ENCODE measurements around the gene NFIA.

The NFIA gene

GRCh38 chr1:61299463-61299862 lies 217.1 kb downstream of the NFIA start:
- DNase-seq (ENCODE audit: low spot score) = no peak

DNA sequence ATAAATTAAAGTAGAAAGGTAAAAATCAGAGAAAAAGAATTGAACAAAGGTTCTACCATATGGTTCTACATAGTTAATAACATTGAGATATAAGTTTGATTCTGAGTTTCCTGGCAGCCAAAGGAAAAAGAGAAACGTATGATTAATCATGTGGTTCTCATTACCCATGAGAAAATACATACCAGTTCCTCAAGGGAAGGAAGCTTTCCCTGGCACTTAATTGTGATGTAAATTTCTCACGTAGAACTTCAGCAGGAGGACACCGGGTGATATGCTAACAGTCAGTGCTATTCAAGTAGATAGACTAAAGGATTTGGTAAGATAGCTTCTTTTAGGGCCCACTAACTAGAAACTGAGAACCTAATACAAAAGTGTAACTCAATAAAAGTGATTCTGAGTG lies 218.5 kb downstream of the NFIA start:
- no peak for DNase-seq (ENCODE audit: low spot score)

DNA sequence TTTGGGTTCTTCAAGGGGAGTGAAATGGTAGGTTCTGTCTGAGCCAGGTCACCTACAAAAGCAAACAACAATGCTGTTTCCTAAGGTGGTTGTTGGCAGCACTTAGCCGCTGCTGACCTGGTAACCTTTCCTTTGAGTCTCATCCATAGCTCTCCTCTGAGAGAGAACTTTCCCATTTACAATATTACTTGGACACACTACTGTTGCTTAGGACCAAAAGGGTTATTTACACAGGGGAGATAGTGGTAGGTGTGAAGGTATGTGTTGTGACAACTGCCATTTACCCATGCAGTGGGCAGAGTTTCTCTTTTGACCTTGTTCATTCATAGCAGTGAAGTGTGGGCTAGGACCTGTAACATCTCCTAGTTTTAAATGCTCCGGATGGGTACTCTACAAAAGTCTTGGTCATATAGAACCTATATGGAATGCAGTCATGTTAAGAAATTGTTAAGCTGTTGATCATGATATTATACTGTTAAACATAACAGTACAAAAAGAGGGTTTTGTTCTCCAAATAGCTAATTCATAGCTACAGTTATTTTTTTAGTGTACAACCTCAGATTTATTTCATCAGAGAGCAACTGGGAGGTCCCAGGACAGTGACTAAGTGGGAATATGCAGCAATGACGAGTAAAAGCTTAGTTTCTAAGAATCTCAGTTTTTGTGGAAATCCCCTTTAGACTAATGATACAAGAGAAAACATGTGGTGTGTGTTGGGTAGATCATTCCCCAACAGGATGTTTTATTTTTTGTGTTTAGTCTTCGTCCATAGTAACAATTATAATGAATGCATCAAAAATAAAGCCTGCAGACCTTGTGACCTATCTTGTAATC lies 219.7 kb downstream of the NFIA start:
- DNase-seq (ENCODE audit: low spot score) = no peak

- DNase-seq (ENCODE audit: low spot score) = no peak
Measured at GRCh38 chr1:61307422-61308142, 225.2 kb downstream of the NFIA start.

- DNase-seq (ENCODE audit: low spot score) = no peak
Measured at GRCh38 chr1:61310057-61310456, 227.7 kb downstream of the NFIA start.

DNA sequence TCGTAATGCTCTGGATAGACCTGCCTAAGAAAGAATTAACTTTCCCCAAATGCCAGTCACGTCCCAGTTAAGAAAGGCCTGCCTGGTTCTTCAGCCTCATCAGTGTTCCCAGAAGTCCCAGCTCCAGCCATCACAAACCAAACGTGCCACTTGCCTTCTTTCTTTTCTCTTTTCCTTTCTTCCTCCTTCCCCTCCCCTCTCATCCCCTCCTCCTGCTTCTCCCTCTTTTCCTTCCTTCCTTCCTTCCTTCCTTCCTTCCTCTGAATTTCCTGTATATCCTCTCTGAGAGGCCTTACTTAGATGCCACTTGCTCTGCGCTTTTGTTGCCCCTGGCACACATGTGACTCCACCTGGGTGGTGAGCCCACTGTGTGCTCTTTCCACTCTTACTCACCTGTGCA lies 228.2 kb downstream of the NFIA start:
- no peak for DNase-seq (ENCODE audit: low spot score)

- DNase-seq (ENCODE audit: low spot score) = no peak
Measured at GRCh38 chr1:61313906-61314422, 231.6 kb downstream of the NFIA start.

- no peak for DNase-seq (ENCODE audit: low spot score)
Measured at GRCh38 chr1:61315011-61315410, 232.7 kb downstream of the NFIA start.

DNA sequence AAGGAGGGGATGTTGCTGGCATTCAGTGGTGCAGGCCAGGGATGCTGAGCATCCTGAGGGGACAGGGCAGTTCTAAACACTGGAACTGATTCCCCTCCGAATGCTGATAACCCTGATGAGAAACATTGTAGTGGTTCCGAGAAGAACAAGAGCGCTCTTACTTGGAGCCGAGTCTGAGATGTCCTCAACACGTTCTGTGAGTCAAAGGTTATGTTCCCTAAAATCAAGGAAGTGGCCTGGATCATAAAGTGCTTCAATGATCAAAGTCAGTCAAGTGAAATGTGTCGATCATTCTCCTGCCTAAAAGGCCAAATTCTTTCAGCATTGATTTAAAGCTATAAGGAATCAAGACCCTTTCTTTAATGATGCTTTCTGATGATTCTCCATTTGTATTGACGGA lies 234.1 kb downstream of the NFIA start:
- DNase-seq (ENCODE audit: low spot score) = no peak

DNA sequence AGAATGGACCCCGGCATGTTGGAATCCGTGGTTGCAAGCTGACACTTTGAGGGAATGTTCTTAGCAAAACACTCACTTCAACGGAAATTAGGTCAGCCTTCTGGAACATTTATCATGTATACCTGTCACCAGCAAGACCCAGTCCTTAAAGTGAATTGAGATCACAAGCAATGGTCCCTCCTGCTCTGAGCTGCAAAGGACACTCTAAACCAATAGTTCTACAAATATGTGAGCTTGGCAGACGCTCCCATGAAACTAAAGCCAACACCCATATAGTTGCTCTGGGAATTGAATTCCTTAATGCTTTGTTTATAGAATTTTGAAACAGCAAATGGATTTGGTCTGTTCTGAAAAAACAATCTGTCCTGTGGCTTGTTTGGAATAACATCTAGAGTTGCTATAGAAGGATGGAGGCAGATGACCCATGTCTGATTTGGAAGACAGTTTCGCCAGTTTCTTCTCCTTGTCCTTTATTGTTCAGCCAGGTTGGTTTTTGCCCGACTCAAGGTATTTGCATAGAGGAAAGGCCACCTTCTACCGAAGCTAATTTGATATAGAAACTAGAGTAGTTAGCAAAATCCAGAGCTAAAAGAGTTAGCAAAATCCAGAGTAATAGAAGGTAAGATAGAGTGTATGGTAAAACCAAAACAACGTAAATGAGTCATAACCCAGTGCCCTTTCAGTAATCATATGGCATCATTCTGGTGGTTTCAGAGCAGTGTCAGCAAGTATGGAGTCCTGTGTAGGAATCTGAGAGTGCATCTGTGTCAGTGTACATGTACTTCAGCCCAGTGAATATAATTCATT lies 236.2 kb downstream of the NFIA start:
- no peak for DNase-seq (ENCODE audit: low spot score)

DNA sequence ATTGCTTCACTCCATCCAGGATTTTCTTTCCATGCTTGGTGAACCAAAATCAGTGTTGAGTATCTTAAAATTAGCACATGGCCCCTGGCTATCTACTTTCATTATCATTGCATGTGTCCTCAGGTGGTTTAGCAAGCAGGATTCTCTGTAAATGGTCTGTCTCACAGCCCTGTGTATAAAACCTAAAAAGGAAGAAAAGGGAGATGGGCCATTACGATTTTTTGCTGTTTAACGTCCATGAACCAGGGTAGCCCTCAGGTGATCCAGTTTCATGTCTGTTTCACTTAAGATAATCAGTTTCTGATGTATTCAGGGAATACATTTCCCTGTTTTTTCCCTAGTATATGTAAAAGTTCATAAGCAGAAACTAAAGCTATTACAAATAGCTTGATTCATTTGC lies 238.2 kb downstream of the NFIA start:
- no peak for DNase-seq (ENCODE audit: low spot score)

GRCh38 chr1:61322008-61322744 lies 239.8 kb downstream of the NFIA start:
- no peak for DNase-seq (ENCODE audit: low spot score)

- DNase-seq (ENCODE audit: low spot score) = no peak
Measured at GRCh38 chr1:61322769-61323168, 240.4 kb downstream of the NFIA start.

- no peak for DNase-seq (ENCODE audit: low spot score)
Measured at GRCh38 chr1:61323681-61324328, 241.4 kb downstream of the NFIA start.

- DNase-seq (ENCODE audit: low spot score) = no peak
Measured at GRCh38 chr1:61326713-61327112, 244.4 kb downstream of the NFIA start.

GRCh38 chr1:61327436-61327835 lies 245.1 kb downstream of the NFIA start:
- no peak for DNase-seq (ENCODE audit: low spot score)

DNA sequence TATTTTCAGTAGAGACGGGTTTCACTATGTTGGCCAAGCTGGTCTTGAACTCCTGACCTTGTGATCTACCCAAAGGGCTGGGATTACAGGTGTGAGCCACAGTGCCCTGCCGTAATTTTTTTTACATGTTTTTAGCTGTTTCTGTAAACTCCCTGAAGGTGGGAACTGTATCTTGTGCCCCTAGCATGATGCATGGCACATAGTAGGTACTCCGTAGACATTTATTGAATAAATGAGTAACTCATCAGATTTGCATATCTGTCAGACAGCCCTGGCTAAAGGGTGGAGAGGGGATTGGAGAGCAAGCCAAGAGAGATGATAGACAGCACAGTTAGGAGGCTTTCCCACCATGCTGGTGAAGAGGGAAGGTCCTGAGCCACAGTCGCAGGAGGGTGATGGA lies 247.2 kb downstream of the NFIA start:
- DNase-seq (ENCODE audit: low spot score) = no peak

DNA sequence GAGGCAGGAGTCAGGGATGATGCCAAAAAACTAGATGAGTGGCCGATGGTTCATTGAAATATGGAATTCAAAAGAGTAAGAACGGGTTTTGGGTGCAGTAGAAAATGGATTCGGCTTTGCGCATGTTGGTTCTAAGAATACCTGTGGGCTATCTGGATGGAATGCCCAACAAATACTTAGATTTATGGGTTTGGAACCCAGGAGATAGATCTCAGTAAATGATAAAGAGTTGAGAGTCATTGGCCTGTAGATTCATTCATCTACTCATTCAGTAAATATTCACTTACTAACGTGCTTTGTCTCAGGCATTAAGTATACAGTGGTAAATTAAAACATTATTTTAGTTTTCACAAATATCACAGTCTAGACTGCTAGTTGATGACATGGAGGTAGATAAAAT lies 247.7 kb downstream of the NFIA start:
- no peak for DNase-seq (ENCODE audit: low spot score)

DNA sequence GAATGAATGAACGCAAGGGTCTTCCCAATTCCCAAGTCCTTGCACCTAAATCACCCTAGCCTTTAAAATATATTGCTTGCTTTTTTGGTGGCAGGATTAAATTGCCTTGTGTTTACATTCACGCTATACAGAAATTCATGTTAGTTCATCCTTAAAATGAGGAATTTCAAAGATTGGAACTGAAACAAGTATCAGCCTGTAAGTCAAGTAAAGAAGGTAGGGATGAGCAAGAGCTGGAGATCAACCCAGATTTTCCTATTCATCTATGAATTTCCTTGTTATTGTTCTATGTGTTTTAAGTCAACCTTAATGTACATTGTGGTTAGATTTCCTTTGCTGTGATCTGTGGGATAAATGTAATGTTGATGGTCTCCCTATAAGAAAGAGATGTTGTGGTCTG lies 248.2 kb downstream of the NFIA start:
- DNase-seq (ENCODE audit: low spot score) = no peak

GRCh38 chr1:61332196-61332753 lies 249.9 kb downstream of the NFIA start:
- DNase-seq (ENCODE audit: low spot score) = no peak

- no peak for DNase-seq (ENCODE audit: low spot score)
Measured at GRCh38 chr1:61332796-61333195, 250.4 kb downstream of the NFIA start.
